ENCODE data around the gene DYNLRB2. TPM values are rescaled to one million over a fixed set of nuclear protein-coding genes. Genes with fewer than 3 reads are reported as not detected.

Gene DYNLRB2
- total and polyA plus RNA-seq, 4 donors, result 3.8 to 14.4 (median 9.7) TPM

GRCh38 chr16:80569440-80570105 lies 28.8 kb downstream of the DYNLRB2 start:
- Histone ChIP-seq H3K27me3 (ENCODE audit: control insufficient read depth, insufficient read depth, low read length) (no peaks in the 10 kb centered on the region), H3K4me1 (ENCODE audit: control insufficient read depth, insufficient read depth, low read length) (no peaks in the 10 kb centered on the region), H3K36me3 (ENCODE audit: control insufficient read depth, insufficient read depth, low read length) (no peaks in the 10 kb centered on the region), H3K9me3 (ENCODE audit: control insufficient read depth, insufficient read depth, low read length) (no peaks in the 10 kb centered on the region), H3K4me3 (ENCODE audit: low read depth, low read length) (no peak overlapping the region), H3K27ac (ENCODE audit: low read depth, low read length) (no peak overlapping the region)
- DNase-seq (ENCODE audit: low read depth in 4 of 6, low spot score in 6 of 6), result no peak
- 89% methylated on average over 8 of the region's 9 CpGs for WGBS (ENCODE audit: insufficient coverage)

- Histone ChIP-seq H3K9me3 (ENCODE audit: control insufficient read depth, insufficient read depth, low read length) (no peaks in the 10 kb centered on the region), H3K27me3 (ENCODE audit: control insufficient read depth, insufficient read depth, low read length) (no peaks in the 10 kb centered on the region), H3K27ac (ENCODE audit: low read depth, low read length) (no peak overlapping the region), H3K4me3 (ENCODE audit: low read depth, low read length) (no peak overlapping the region), H3K4me1 (ENCODE audit: control insufficient read depth, insufficient read depth, low read length) (no peaks in the 10 kb centered on the region), H3K36me3 (ENCODE audit: control insufficient read depth, insufficient read depth, low read length) (no peaks in the 10 kb centered on the region)
- DNase-seq (ENCODE audit: low read depth in 4 of 6, low spot score in 6 of 6), result no peak
- 88% methylated on average over 4 of the region's 6 CpGs for WGBS (ENCODE audit: insufficient coverage)
These were observed 29.3 kb downstream of the DYNLRB2 start for GRCh38 chr16:80570106-80570478.

- no peaks in the 10 kb centered on the region for H3K4me1 ChIP-seq (ENCODE audit: control insufficient read depth, insufficient read depth, low read length)
- peak in 1 of 6 donors; percentile 24 for DNase-seq (ENCODE audit: low read depth in 4 of 6, low spot score in 6 of 6)
- H3K9me3 ChIP-seq (ENCODE audit: control insufficient read depth, insufficient read depth, low read length), result no peaks in the 10 kb centered on the region
- H3K27me3 ChIP-seq (ENCODE audit: control insufficient read depth, insufficient read depth, low read length), result no peaks in the 10 kb centered on the region
- H3K36me3 ChIP-seq (ENCODE audit: control insufficient read depth, insufficient read depth, low read length), result no peaks in the 10 kb centered on the region
- 33% methylated on average over 2 of the region's 6 CpGs for WGBS (ENCODE audit: insufficient coverage)
- H3K4me3 ChIP-seq (ENCODE audit: low read depth, low read length), result no peak overlapping the region
- no peak overlapping the region for H3K27ac ChIP-seq (ENCODE audit: low read depth, low read length)
These were observed 32.9 kb downstream of the DYNLRB2 start for GRCh38 chr16:80573700-80574120.

GRCh38 chr16:80576343-80576912 lies 35.6 kb downstream of the DYNLRB2 start:
- no peak for DNase-seq (ENCODE audit: low read depth in 4 of 6, low spot score in 6 of 6)
- WGBS (ENCODE audit: insufficient coverage), result 100% methylated on average over 1 of the region's 1 CpG
- Histone ChIP-seq H3K36me3 (ENCODE audit: control insufficient read depth, insufficient read depth, low read length) (no peaks in the 10 kb centered on the region), H3K27ac (ENCODE audit: low read depth, low read length) (no peak overlapping the region), H3K27me3 (ENCODE audit: control insufficient read depth, insufficient read depth, low read length) (no peaks in the 10 kb centered on the region), H3K4me1 (ENCODE audit: control insufficient read depth, insufficient read depth, low read length) (no peaks in the 10 kb centered on the region), H3K4me3 (ENCODE audit: low read depth, low read length) (no peak overlapping the region), H3K9me3 (ENCODE audit: control insufficient read depth, insufficient read depth, low read length) (no peaks in the 10 kb centered on the region)

- Histone ChIP-seq H3K4me3 (ENCODE audit: low read depth, low read length) (no peak overlapping the region), H3K9me3 (ENCODE audit: control insufficient read depth, insufficient read depth, low read length) (no peaks in the 10 kb centered on the region), H3K27me3 (ENCODE audit: control insufficient read depth, insufficient read depth, low read length) (no peaks in the 10 kb centered on the region), H3K4me1 (ENCODE audit: control insufficient read depth, insufficient read depth, low read length) (no peaks in the 10 kb centered on the region), H3K27ac (ENCODE audit: low read depth, low read length) (no peak overlapping the region), H3K36me3 (ENCODE audit: control insufficient read depth, insufficient read depth, low read length) (no peaks in the 10 kb centered on the region)
- no peak for DNase-seq (ENCODE audit: low read depth in 4 of 6, low spot score in 6 of 6)
- WGBS (ENCODE audit: insufficient coverage), result 77% methylated on average over 11 of the region's 11 CpGs
These were observed 36.9 kb downstream of the DYNLRB2 start for GRCh38 chr16:80577485-80578280.

GRCh38 chr16:80580109-80580832 lies 39.5 kb downstream of the DYNLRB2 start:
- Histone ChIP-seq H3K27me3 (ENCODE audit: control insufficient read depth, insufficient read depth, low read length) (no peaks in the 10 kb centered on the region), H3K4me3 (ENCODE audit: low read depth, low read length) (no peak overlapping the region), H3K4me1 (ENCODE audit: control insufficient read depth, insufficient read depth, low read length) (no peaks in the 10 kb centered on the region), H3K27ac (ENCODE audit: low read depth, low read length) (no peak overlapping the region), H3K36me3 (ENCODE audit: control insufficient read depth, insufficient read depth, low read length) (no peaks in the 10 kb centered on the region), H3K9me3 (ENCODE audit: control insufficient read depth, insufficient read depth, low read length) (no peaks in the 10 kb centered on the region)
- WGBS (ENCODE audit: insufficient coverage), result 97% methylated on average over 9 of the region's 10 CpGs
- DNase-seq (ENCODE audit: low read depth in 4 of 6, low spot score in 6 of 6), result no peak

GRCh38 chr16:80583466-80583865 lies 42.7 kb downstream of the DYNLRB2 start:
- Histone ChIP-seq H3K27me3 (ENCODE audit: control insufficient read depth, insufficient read depth, low read length) (no peaks in the 10 kb centered on the region), H3K27ac (ENCODE audit: low read depth, low read length) (no peak overlapping the region), H3K36me3 (ENCODE audit: control insufficient read depth, insufficient read depth, low read length) (no peaks in the 10 kb centered on the region), H3K9me3 (ENCODE audit: control insufficient read depth, insufficient read depth, low read length) (no peaks in the 10 kb centered on the region), H3K4me3 (ENCODE audit: low read depth, low read length) (no peak overlapping the region), H3K4me1 (ENCODE audit: control insufficient read depth, insufficient read depth, low read length) (no peaks in the 10 kb centered on the region)
- no peak for DNase-seq (ENCODE audit: low read depth in 4 of 6, low spot score in 6 of 6)
- 96% methylated on average over 3 of the region's 3 CpGs for WGBS (ENCODE audit: insufficient coverage)

- Histone ChIP-seq H3K36me3 (ENCODE audit: control insufficient read depth, insufficient read depth, low read length) (no peaks in the 10 kb centered on the region), H3K9me3 (ENCODE audit: control insufficient read depth, insufficient read depth, low read length) (no peaks in the 10 kb centered on the region), H3K27me3 (ENCODE audit: control insufficient read depth, insufficient read depth, low read length) (no peaks in the 10 kb centered on the region), H3K4me1 (ENCODE audit: control insufficient read depth, insufficient read depth, low read length) (no peaks in the 10 kb centered on the region), H3K4me3 (ENCODE audit: low read depth, low read length) (no peak overlapping the region), H3K27ac (ENCODE audit: low read depth, low read length) (no peak overlapping the region)
- WGBS (ENCODE audit: insufficient coverage), result no CpG with 5 or more reads among the region's 4 CpGs
- DNase-seq (ENCODE audit: low read depth in 4 of 6, low spot score in 6 of 6), result no peak
These were observed 45.0 kb downstream of the DYNLRB2 start for GRCh38 chr16:80585764-80586163.

- Histone ChIP-seq H3K36me3 (ENCODE audit: control insufficient read depth, insufficient read depth, low read length) (no peaks in the 10 kb centered on the region), H3K4me1 (ENCODE audit: control insufficient read depth, insufficient read depth, low read length) (no peaks in the 10 kb centered on the region), H3K27me3 (ENCODE audit: control insufficient read depth, insufficient read depth, low read length) (no peaks in the 10 kb centered on the region), H3K9me3 (ENCODE audit: control insufficient read depth, insufficient read depth, low read length) (no peaks in the 10 kb centered on the region), H3K4me3 (ENCODE audit: low read depth, low read length) (no peak overlapping the region), H3K27ac (ENCODE audit: low read depth, low read length) (no peak overlapping the region)
- DNase-seq (ENCODE audit: low read depth in 4 of 6, low spot score in 6 of 6), result no peak
These were observed 45.7 kb downstream of the DYNLRB2 start for GRCh38 chr16:80586476-80586875.
